HG03039 (cell line): ENCODE measurements around the gene ASB6.

Experiments
- ATAC-seq: cut with Tn5 transposase; IDR thresholded peaks from one replicate; pipeline ENCODE4 v1.9.1; 2021; ENCODE audit warnings: mild to moderate bottlenecking, moderate library complexity; ENCODE audit not compliant: unreplicated experiment

ASB6 gene

DNA sequence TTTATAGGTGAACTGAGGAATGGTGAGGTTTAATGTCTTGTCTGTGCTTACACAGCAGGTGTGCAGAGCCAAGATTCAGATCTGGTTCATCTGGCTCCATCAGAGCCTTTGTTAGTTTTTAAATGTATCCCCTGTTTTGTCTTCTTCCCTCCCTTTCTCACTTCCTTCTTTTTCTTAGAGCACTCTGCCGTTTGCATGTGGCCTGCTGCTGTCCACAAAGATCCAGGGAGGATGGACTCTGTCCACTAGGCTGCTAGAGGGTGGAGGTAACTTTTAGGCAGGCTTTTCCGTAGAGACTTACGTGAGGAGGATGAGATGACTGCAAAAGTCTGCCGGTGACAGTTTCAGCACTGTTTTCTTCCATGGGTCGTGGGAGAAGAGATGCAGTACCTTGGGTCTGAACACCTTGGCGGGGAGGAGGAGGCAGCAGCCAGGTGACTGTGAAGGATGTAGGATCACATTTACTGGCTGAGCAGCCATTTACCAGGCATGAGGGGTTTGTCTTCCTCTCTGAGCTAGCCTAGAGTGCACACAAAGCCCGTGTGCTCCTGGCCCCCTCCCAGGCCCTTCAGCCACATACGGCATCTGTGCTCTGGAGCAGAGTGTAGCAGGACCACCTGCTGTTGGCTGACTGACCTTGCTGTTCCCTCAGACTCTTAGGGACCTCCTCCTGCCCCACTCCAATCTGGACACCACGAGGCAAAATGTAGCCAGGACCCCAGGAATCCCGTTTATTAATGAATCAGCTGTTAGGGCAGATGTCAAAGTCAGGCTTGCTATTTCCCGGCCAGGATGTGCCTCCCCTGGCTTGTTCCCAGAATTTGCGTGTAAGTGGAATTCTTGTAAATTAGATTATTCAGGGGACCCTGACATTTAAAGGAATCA lies 14.2 kb downstream of the ASB6 start:
- no peak for ATAC-seq

- peak; percentile 5 for ATAC-seq
These were observed 15.2 kb downstream of the ASB6 start for GRCh38 chr9:129626625-129627284.

DNA sequence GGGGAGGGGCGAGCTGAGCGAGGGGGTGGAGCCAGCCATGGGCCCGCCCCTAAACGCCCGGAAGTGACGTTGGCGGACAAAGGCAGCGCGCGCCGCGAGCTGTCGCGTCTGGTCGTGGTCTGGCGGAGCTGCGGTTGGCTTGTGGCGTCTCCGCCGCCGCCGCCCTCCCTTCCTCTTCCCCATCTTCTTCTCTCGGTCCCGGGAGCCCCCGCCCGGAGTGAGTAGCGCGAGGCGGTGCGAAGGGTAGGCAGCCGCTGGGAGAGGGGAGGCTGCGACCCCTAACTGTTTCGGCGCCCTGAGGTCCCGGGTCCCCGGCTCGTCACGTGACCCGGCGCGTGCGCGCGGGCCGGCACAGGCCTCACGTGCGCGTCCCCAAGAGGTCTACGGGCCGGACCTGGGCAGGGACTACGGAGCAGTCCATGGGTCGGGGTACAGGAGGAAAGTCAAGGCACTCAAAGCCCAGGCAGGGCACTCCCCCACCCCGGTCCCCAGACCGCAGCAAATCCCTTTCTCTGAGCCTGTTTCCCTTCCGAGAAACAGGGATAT lies 15.8 kb downstream of the ASB6 start, which contains the start of gene NTMT1:
TSS of gene NTMT1 (plus strand) at position 85 of the 546 bp plus-strand sequence. CDS start 6,541 bp downstream, outside the sequence.
- ATAC-seq = peak; percentile 64

- ATAC-seq = no peak
These were observed 17.0 kb downstream of the ASB6 start for GRCh38 chr9:129624947-129625346.

- no peak for ATAC-seq
These were observed 17.7 kb downstream of the ASB6 start for GRCh38 chr9:129624168-129624759.

DNA sequence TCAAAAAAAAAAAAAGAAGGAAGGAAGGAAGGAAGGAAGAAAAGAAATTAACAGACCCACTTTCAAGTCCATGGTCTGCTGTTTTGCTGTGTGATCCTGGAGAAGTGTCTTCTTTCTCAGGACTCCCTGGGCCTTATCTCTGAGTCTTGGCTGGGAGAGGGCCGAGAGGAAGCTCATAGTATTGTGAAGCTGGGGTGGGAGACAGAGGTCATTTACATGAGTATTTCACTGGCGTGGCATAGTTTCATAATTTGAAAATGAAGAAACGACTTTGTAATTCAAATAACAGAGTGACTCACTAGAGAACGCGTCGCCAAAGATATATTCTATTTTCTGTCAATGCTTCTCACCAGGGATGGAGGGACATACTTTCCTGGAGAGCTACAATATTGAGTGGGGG lies 18.6 kb downstream of the ASB6 start:
- ATAC-seq = no peak

DNA sequence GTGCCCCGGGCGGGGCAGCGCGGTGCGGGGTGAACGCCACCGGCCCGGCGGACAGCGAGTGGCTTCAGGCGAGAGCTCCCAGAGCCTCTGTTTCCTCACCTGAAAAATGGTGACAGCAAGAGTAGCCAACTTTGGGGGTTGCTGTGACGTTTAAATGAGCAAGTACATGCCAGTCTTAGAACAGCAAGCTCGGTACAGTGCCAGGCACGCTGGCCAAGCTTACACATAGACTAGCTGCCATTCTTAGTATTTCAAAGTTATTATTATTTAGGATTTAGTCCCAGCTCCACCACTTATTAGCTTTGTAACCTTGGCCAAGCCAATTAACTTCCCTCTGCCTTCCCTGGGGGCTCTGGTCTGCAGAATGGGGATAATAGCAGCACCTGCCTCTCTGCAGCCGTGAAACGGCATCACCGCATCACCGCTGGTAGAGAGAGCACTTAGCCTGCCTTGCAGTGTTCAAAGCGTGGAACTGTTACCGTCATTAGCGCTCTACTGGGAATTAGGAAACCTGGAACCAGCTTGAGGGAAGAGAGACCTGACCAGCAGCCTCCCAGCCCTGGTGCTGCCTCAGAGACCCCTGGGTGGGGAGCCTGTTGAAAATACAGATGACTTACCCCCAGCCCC lies 21.2 kb downstream of the ASB6 start, which contains the start of gene C9orf50:
TSS of gene C9orf50 (minus strand) at position 433 of the 627 bp plus-strand sequence. CDS start 527 bp downstream, outside the sequence.
- no peak for ATAC-seq

DNA sequence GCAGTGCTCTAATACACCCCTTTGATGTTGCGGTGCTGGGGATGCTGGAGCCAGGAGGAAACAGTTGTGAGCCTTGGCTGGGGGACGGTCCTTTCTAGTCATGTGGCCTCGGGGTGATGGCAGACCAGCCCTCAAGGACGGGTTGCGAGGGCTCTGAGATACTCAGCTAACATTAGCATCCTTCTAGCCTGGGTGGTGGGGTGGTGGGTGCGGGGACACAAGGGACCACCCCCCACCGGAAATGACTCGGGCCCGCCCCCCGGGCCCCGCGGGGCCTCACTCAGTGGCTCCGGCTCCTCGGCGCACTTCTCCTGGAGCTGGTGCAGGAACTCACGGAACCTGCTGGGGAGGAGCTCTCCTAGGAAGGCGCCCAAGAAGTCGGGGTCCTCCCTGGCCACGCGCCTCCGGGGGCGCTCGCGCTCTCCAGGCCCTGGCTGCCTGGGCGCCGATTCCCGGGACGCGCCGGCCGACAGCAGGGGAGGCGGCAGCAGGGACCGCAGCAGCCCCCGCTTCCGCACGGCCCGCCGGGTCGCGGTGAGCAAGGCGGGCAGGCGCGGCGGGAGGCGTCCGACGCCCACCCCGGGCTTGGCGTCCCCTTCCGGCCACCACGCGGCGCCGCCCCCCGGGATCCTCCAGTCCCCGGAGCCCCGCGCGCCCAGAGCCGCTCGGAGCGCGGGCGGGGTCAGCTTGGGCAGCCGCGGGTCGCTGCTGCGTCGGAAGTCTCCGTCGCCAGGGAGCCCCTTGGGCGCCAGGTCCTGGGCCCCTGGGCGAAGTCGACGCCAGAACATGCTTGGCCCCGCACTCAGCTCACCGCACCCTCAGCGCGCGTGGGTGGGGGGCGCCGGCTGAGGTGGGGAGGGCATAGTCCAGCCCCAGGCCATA lies 21.9 kb downstream of the ASB6 start:
- no peak for ATAC-seq

DNA sequence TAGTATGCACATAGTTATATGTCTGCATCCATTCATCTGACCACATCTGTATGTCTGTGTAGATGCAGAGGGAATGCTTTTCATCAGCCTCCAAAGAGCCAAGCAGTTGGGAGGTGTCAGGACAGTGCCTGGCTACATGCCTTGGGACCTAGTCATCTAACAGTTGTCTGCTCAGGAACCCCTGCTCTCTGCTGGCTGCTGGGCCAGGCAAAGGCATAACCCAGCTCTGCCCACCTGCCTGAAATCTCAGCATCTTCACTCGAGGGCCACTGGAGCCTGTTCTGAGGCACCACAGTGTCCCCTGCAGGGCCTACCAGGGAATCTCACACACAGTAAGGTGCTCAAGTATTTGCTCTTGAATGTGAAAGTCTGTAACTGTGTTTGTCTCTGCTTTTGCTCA lies 24.8 kb downstream of the ASB6 start:
- ATAC-seq = no peak

DNA sequence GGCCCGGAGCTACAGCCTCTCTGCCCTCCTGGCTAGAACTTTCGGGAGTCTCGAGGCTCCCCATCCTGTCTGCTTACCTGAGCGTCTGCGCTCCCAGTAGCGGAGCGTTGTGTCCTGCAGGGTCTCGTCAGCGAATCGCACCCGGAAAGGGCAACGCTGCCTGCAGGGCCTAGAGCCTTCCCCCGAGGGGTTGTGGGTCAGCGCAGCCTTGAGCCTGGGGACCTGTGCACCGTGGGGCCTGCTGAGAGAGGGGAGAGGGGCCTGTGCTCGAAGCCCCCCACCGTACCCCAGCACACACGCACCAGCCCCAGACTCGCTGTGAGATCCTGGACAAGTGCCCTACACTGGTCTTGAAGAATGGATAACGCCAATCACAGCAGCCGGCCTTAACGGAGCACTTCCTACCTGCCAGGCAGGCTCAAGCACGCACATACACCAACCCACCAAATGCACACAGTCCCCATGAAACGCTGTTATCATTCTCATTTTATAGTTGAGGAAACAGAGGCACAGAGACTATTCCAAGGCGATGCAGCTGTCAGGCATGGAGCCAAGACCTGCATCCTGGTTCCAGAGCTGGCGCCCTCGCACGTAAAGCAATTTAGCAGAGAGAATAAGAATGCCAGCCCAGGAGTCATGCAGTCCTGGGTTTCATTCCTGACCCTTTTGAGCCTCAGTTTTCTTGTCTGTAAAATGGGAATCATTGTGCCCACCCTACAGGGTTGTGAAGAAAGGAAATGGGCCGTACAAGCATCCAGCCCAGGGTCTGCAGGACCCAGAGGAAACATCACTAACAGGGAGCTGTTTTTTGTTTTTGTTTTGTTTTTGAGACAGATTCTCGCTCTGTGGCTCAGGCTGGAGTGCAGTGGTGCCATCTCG lies 26.3 kb downstream of the ASB6 start:
- ATAC-seq = no peak

GRCh38 chr9:129614932-129615331 lies 27.0 kb downstream of the ASB6 start:
- ATAC-seq = no peak

DNA sequence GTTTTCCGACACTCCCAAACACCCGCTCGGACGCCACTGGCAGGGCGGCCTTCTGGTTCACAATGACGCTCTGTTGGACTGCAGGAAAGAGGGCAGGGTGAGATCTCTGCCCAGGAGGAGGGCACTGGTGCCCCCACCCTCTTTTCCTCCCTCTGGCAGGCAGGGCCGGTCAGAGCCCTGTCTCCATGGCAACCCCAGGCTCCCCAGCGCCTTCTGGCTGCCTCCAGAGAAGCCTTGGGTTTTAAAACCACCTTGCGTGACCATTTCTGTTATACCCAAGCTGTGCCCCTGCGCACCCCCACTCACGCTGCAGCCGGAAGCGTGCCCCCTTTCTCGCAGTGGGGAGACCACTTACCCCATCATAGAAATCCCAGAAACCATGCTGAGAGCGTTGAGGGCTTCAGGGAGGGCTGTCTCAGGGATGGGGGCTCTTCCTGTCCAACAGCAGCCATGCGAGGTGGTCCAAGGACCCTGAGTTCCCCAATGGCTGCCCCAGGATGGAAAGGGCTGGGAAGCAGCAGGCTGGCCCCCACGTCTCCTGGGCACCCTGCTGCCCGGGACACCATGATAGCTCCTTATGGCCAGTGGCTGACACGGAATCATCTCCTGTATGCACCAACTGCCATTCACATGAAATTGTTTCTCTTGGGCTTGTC lies 28.3 kb downstream of the ASB6 start:
- no peak for ATAC-seq

DNA sequence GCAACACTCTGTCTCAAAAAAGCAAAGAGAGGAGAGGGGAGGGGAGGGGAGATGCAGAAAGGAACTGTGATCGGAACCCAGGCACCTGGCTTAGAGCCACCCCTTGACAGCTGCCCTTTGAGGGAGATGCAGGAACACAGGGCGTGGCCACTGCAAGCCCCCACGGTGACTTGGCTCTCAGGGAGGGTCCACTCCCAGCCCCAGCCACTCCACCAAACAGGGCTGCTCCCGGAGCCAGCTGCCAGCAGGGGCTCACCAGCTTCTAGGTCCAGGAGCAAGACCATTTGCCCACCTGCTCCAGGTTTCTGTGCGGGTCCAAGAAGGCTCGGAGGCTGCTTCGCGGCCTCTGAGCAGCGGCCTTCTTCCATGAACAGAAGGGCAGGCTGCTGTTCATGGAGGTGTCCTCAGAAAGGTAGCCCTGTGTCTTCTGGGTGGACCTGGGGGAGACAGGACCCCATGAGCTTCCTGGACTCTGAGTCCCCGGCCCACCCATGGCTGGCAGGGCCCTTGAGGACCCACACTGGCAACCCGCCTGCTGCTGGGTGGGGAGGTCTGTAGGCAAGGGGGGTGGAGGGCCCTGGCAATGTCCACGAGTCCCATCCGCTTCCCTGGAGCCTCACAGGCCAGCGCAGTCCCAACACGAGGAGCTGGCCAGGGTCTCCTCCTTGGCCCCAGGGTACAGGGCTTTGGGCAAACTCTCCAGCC lies 29.0 kb downstream of the ASB6 start:
- no peak for ATAC-seq

DNA sequence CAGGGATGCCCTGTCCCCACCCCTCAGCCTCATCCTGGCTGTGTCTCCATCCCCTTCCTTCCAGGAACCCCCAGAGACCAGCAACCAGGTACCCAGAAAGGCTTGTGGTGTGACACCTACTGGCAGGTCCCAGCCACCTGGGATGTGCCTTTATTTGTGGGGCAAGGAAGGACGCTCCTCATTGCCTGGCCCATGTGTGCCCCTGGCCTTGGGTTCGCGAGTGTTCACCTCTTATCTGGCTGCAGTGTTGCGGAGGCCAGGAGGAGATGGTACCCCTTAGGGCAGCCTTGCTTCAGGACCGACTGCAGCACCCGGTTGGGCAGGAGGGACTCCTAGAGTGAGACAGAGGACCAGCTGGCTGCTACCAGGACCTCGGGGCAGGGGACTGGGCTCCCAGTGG lies 29.8 kb downstream of the ASB6 start:
- no peak for ATAC-seq

DNA sequence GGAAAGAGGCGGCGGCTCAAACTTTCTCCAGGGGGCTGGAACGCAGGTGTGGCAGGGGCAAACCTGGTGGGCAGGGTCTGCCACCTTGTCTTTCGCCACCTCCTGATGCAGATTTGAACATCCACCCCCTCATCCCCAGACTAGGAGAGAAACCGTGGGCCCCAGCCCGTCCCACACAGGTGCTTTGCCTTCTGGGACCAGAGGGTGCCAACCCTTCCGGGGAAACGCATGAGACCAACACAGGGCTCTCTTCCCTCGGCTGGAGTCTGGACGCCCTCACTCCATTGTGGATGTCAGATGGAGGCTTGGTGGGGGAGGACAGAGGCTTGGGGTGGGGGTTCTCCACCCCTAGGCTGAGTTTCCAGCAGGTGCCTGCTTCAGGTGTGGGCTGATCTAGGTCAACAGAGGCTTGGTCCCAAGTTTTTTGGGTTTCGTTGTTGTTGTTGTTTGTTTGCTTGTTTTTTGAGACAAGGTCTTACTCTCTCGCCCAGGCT lies 30.6 kb downstream of the ASB6 start:
- ATAC-seq = no peak

GRCh38 chr9:129610473-129611306 lies 31.3 kb downstream of the ASB6 start:
- no peak for ATAC-seq

DNA sequence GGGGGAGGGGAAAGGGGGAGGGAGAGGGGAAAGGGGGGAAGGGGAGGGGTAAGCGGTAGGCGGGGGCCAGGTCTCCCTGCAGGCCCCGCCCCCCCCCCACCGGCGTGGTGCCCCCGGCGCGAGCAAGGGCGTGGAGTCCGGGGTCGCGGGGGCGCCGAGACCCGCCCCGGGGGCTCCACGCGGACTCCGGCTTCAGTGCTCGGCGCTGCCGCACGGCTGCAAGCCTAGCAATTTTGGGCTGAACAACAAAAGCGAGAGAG lies 31.8 kb downstream of the ASB6 start:
- no peak for ATAC-seq
